ENCODE data around the gene MCM10. TPM values are rescaled to one million over a fixed set of nuclear protein-coding genes. Genes with fewer than 3 reads are reported as not detected.

MCM10 gene
- total and polyA plus RNA-seq, 10 of the 15 experiments (the other 5 are each of a cell fraction or from before 2014, with no cell fraction given) = 5.8 to 35.1 (median 23.7) TPM

DNA sequence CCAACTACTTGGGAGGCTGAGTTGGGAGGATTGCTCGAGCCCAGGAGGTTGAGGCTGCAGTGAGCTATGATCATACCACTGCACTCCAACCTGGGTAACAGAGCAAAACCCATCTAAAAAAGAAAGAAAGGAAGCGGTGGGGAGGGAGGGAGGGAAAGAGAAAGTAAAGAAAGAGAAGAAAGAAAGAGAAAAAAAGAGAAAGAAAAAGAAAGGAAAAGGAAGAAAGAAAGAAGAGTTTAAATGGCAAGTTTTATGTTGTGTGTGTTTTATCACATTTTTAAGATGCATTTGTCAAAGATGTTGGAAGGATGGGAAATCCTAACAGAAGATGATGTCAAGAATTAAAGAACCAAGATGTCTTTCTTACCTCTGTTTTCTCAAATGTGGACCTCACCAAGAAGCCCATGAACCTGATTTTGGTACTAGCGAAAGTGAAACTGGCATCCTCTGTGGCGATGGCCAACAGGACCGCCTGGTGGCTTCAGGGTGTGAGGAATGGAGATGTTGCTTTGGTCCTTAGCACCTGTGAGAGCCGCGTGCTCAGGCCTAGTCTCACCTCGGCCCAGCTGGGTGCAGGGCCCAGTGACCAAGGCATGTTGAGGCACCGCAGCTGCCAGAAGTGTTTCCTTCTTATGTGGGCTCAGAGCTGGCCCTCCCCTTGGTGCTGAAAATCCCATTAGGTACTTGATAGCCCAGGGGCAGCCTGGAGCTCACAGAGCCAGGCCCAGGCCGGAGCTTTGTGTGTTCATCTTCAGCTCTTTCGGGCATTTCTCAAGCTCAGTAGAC is 63.0 kb downstream of the MCM10 start:
- 65% methylated on average over 10 of the region's 11 CpGs for WGBS (ENCODE audit: insufficient coverage, insufficient replicate concordance, low lambda C conversion rate, missing lambda C conversion rate)
- intact Hi-C loops (cut with micrococcal nuclease; ENCODE audit: unreplicated experiment) = no loop called here
- ChIA-PET CTCF (no interaction called here), POLR2A (no interaction called here), RAD21 (ENCODE audit: unreplicated experiment) (no interaction called here), SMC1A (ENCODE audit: uncharacterized antibody, unreplicated experiment) (no interaction called here)
- Histone ChIP-seq H2AFZ (ENCODE audit: control insufficient read depth, low read depth, low read length) (no peak overlapping the region), H3K9me3 (replicated peaks; ENCODE audit: control insufficient read depth, insufficient read depth, low read length) (no peaks in the 10 kb centered on the region), H3K9ac (ENCODE audit: control insufficient read depth, insufficient read depth, low read length) (no peak overlapping the region), H3K4me3 (no peak overlapping the region), H4K20me1 (ENCODE audit: control insufficient read depth, insufficient read depth) (no peaks in the 10 kb centered on the region), H3K79me2 (ENCODE audit: control insufficient read depth, insufficient read depth, low read length) (no peaks in the 10 kb centered on the region), H3K27ac (ENCODE audit: control insufficient read depth, insufficient read depth) (no peak overlapping the region), H3K27me3 (replicated peaks in 1 of 2; ENCODE audit: control insufficient read depth in 2 of 2, insufficient read depth in 2 of 2, low read length in 1 of 2) (no peaks in the 10 kb centered on the region), H3K4me1 (ENCODE audit: control insufficient read depth, insufficient read depth, low read length) (no peaks in the 10 kb centered on the region), H3K36me3 (ENCODE audit: control insufficient read depth in 2 of 2, insufficient read depth in 2 of 2, low read length in 1 of 2) (no peaks in the 10 kb centered on the region), H3K4me2 (ENCODE audit: control insufficient read depth, insufficient read depth) (no peak overlapping the region)
- BruUV-seq (replicated peaks) = no TSS peak
- FAIRE-seq = no peak
- DNase-seq (ENCODE audit: low read depth, low spot score) = no peak
- in situ Hi-C loops (cut with MboI) = no loop called here
- ATAC-seq = no peak; the same call in 2 of the 3 replicates
- TF ChIP-seq REST (IDR thresholded peaks at IDR 0.05; ENCODE audit: low read depth, low read length) (0 out of 2 replicates have a peak, but pooled peaks have one; percentile 47), STAT3 (IDR thresholded peaks at IDR 0.05; ENCODE audit: low read depth, low read length) (no peak), E2F8 (IDR thresholded peaks at IDR 0.05; ENCODE audit: low read depth, partially characterized antibody) (no peak), ATF3 (IDR thresholded peaks at IDR 0.05; ENCODE audit: borderline replicate concordance, extremely low read depth, low read depth, low read length) (no peak), SMAD5 (IDR thresholded peaks at IDR 0.05; ENCODE audit: low read depth) (no peak), EZH2 (IDR thresholded peaks at IDR 0.05; ENCODE audit: borderline replicate concordance, control insufficient read depth, low read depth, low read length) (no peak)

Data from GM12878 (cell line).